Mesenteric fat pad (tissue), 1 donor: ENCODE results near the gene CDC34. TPM values are rescaled to one million over a fixed set of nuclear protein-coding genes. Genes with fewer than 3 reads are reported as not detected.

Experiments used
- DNase-seq: peaks from one replicate; pipeline ENCODE4 v3.0.0-alpha.2; 2020; ENCODE audit warnings: low spot score
- total RNA-seq: library from RNA; stranded (reverse); fragmentation: NEBNext Ultra II Directional; extraction: Animal tissue kit (Norgen Biotek cat#: 25700); gene quantifications from one replicate; pipeline ENCODE4 v1.2.1, GENCODE V29; 2021
- donor health status: DM: yes; HTN: yes; CAD: no.

Gene CDC34
- total RNA-seq, 1 donor from 2014 or later, result 53.7 TPM

GRCh38 chr19:588093-588740 lies 56.7 kb downstream of the CDC34 start:
- no peak for DNase-seq

- no peak for DNase-seq
These were observed 57.5 kb downstream of the CDC34 start for GRCh38 chr19:588741-589692.

- DNase-seq, result no peak
These were observed 58.3 kb downstream of the CDC34 start, which contains the start of gene HCN2 for GRCh38 chr19:589693-590395. TSS of gene HCN2 (plus strand) at chr19:589881. CDS start at chr19:589946, 65 bp downstream.

GRCh38 chr19:590396-590745 lies 58.8 kb downstream of the CDC34 start:
- no peak for DNase-seq

GRCh38 chr19:590750-591098 lies 59.2 kb downstream of the CDC34 start:
- DNase-seq, result no peak

- DNase-seq, result no peak
These were observed 59.8 kb downstream of the CDC34 start for GRCh38 chr19:591099-591958.

Other genes with a start within 250 kb of the CDC34 start
- 7.9 TPM for gene PLPP2, start 240.4 kb upstream of the CDC34 start, total RNA-seq
- gene MIER2, start 187.0 kb upstream of the CDC34 start, total RNA-seq, result 53.5 TPM
- gene C2CD4C, start 122.6 kb upstream of the CDC34 start, total RNA-seq, result 5.9 TPM
- gene SHC2, start 70.7 kb upstream of the CDC34 start, total RNA-seq, result 29.1 TPM
- 1.7 TPM for gene MADCAM1, start 35.3 kb upstream of the CDC34 start, total RNA-seq
- 20.3 TPM for gene TPGS1, start 24.3 kb upstream of the CDC34 start, total RNA-seq
- 0.74 TPM for gene GZMM, start 12.3 kb downstream of the CDC34 start, total RNA-seq
- gene BSG, start 40.8 kb downstream of the CDC34 start, total RNA-seq, result 396 TPM
- 0.16 TPM for gene HCN2, start 58.1 kb downstream of the CDC34 start, total RNA-seq
- 36.9 TPM for gene POLRMT, start 101.8 kb downstream of the CDC34 start, total RNA-seq
- gene FGF22, start 108.1 kb downstream of the CDC34 start, total RNA-seq, result 0.22 TPM
- gene RNF126, start 131.5 kb downstream of the CDC34 start, total RNA-seq, result 37.3 TPM
- gene FSTL3, start 144.6 kb downstream of the CDC34 start, total RNA-seq, result 193 TPM
- not detected for gene PRSS57, start 163.7 kb downstream of the CDC34 start, total RNA-seq
- 212 TPM for gene PALM, start 177.2 kb downstream of the CDC34 start, total RNA-seq
- gene MISP, start 219.4 kb downstream of the CDC34 start, total RNA-seq, result 0.67 TPM